Upper lobe of right lung (tissue), 1 donor: ENCODE results near the gene KCTD15. TPM values are rescaled to one million over a fixed set of nuclear protein-coding genes. Genes with fewer than 3 reads are reported as not detected.

Source experiments
- ATAC-seq: fragments of 200-7000 bp; cut with Tn5 transposase; one replicate; pipeline ENCODE4 v1.9.1; 2020; ENCODE audit warnings: mild to moderate bottlenecking, moderate library complexity
- DNase-seq: peaks from one replicate; pipeline ENCODE4 v3.0.0-alpha.2; 2020
- H3K27ac ChIP-seq: fragments of 200-600 bp; one replicate; pipeline ENCODE4 v1.8.0; 2022
- H3K27me3 ChIP-seq: fragments of 200-600 bp; one replicate; pipeline ENCODE4 v1.8.0; 2022; ENCODE audit warnings: mild to moderate bottlenecking
- H3K36me3 ChIP-seq: fragments of 200-600 bp; one replicate; pipeline ENCODE4 v1.8.0; 2022
- H3K4me1 ChIP-seq: fragments of 200-600 bp; one replicate; pipeline ENCODE4 v1.8.0; 2022
- H3K4me3 ChIP-seq: fragments of 200-600 bp; one replicate; pipeline ENCODE4 v1.8.0; 2022; ENCODE audit warnings: mild to moderate bottlenecking
- H3K9me3 ChIP-seq: fragments of 200-600 bp; one replicate; pipeline ENCODE4 v1.8.0; 2022
- intact Hi-C: fragments of 100-400 bp; cut with DNase I; formaldehyde crosslinking; loops from one replicate; pipeline ENCODE4 v1.11.0; 2022
- total RNA-seq: library from RNA; stranded (reverse); fragmentation: NEBNext Ultra II Directional; extraction: Animal tissue kit (Norgen Biotek cat#: 25700); gene quantifications from one replicate; pipeline ENCODE4 v1.2.1, GENCODE V29; 2021
- TF ChIP-seq, protein P1 (sequence below): fragments of 200-600 bp; IDR thresholded peaks from one replicate; pipeline ENCODE4 v1.8.0; 2022; ENCODE audit warnings: antibody characterized with exemption
- donor health status: DM: no; HTN: yes; CAD: no; lungs with severe emphysema.

The KCTD15 gene
- total RNA-seq, 1 donor from 2014 or later, result 48.7 TPM

DNA sequence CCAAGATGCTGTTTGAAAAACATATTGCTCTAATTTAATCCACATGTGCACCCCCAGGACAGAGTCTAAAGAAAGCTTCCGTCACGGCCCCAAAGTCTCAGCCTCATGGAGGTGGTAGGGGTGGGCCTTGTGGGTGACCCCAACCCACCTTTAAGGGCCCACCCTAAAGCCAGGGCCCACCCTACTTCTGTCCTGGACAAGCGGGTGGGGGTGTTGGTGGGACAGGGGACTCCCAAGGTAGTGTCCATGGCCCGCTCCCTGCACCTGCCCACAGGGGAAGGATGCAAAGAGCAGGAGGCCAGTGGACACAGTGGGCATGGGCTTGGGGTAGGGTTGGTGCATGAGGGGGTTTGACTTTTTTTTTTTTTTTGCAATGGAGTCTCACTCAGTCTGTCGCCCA is 66.8 kb downstream of the KCTD15 start:
- DNase-seq (no peak), ATAC-seq (no peak)
- no peak overlapping the region for H3K4me3 ChIP-seq
- TF ChIP-seq, protein P1, sequence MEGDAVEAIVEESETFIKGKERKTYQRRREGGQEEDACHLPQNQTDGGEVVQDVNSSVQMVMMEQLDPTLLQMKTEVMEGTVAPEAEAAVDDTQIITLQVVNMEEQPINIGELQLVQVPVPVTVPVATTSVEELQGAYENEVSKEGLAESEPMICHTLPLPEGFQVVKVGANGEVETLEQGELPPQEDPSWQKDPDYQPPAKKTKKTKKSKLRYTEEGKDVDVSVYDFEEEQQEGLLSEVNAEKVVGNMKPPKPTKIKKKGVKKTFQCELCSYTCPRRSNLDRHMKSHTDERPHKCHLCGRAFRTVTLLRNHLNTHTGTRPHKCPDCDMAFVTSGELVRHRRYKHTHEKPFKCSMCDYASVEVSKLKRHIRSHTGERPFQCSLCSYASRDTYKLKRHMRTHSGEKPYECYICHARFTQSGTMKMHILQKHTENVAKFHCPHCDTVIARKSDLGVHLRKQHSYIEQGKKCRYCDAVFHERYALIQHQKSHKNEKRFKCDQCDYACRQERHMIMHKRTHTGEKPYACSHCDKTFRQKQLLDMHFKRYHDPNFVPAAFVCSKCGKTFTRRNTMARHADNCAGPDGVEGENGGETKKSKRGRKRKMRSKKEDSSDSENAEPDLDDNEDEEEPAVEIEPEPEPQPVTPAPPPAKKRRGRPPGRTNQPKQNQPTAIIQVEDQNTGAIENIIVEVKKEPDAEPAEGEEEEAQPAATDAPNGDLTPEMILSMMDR, result no peak
- intact Hi-C loops, result no loop called here
- H3K9me3 ChIP-seq, result no peaks in the 10 kb centered on the region
- H3K27ac ChIP-seq, result no peak overlapping the region
- no peaks in the 10 kb centered on the region for H3K36me3 ChIP-seq
- H3K27me3 ChIP-seq, result no peaks in the 10 kb centered on the region
- peaks cover 3% of the 10 kb centered on the region for H3K4me1 ChIP-seq

DNA sequence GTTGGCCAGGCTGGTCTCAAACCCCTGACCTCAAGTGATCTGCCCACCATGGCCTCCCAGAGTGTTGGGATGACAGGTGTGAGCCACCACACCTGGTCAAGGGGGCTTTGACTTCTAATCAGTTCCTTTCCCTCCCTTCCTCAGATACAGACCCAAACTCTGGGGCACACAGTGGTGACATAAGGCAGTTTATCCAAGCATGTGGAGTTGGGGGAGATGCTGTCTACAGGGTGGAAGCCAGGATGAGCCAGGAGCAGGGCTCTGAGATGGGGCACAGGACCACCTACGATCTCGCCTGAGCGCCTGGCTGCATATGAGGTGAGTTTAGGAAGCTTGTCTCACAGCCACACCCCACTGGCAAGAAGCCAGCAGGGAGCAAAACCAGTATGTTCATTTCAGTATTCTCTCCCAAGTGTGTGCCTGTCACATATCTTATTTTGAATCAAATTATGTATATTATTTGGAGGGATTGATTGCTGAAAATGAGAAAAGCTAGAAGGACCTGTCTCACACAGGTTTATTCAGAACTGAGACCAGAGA is 67.7 kb downstream of the KCTD15 start:
- H3K36me3 ChIP-seq, result no peaks in the 10 kb centered on the region
- DNase-seq (no peak), ATAC-seq (no peak)
- no peaks in the 10 kb centered on the region for H3K27me3 ChIP-seq
- TF ChIP-seq, protein P1, result no peak
- no peak overlapping the region for H3K4me3 ChIP-seq
- no peaks in the 10 kb centered on the region for H3K9me3 ChIP-seq
- H3K27ac ChIP-seq, result no peak overlapping the region
- H3K4me1 ChIP-seq, result peaks cover 10% of the 10 kb centered on the region
- intact Hi-C loops, result no loop called here

DNA sequence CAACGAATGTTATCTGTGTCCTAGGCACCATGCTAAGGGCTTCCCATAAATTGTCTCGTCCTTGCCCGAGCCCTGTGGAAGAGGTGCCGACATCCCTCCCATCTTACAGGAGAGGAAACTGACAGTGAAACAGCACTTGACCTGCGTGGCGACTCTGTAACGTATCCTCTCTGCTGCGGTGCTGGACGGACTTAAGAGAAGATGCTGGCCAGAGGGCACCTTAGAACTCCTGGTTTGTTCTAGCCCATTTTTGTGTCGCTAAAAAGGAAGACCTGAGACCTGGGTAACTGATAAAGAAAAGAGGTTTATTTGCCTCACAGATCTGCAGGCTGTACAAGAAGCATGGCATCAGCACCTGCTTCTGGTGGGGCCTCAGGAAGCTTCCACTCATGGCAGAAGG is 68.6 kb downstream of the KCTD15 start:
- no peaks in the 10 kb centered on the region for H3K27me3 ChIP-seq
- intact Hi-C loops, result no loop called here
- no peaks in the 10 kb centered on the region for H3K36me3 ChIP-seq
- H3K9me3 ChIP-seq, result no peaks in the 10 kb centered on the region
- H3K4me3 ChIP-seq, result no peak overlapping the region
- no peak overlapping the region for H3K27ac ChIP-seq
- H3K4me1 ChIP-seq, result peaks cover 10% of the 10 kb centered on the region
- TF ChIP-seq, protein P1, result no peak
- DNase-seq (no peak), ATAC-seq (no peak)

Other genes with a start within 250 kb of the KCTD15 start
- gene CHST8, start 174.9 kb upstream of the KCTD15 start, total RNA-seq, result 0.64 TPM